HEK293 (cell line): ENCODE data around the gene TSC22D2.

Source experiments
- CTCF ChIA-PET: fragments of 350-600 bp; formaldehyde crosslinking; extraction: SDS; loops from one replicate; lab custom pipeline; 2021; ENCODE audit warnings: antibody characterized with exemption; lab: Yijun Ruan, JAX
- POLR2A ChIA-PET: fragments of 300-600 bp; formaldehyde crosslinking; extraction: SDS; loops from one replicate; lab custom pipeline; 2020; ENCODE audit warnings: antibody characterized with exemption, inconsistent platforms; lab: Yijun Ruan, JAX
- H3K27ac ChIP-seq: fragments of 200-500 bp; sonication (Bioruptor generic); 2 replicates; pipeline ENCODE4 v1.5.1; 2014; ENCODE audit warnings: low read depth, low read length, control low read depth, inconsistent platforms; ENCODE audit errors: extremely low read depth
- H3K36me3 ChIP-seq, 2 experiments: fragments of 200-500 bp in 1 of 2; sonication (Bioruptor generic) in 1 of 2; 1 replicate in 1 of 2; 2 replicates in 1 of 2; pipeline ENCODE4 v1.5.1; 2014 to 2017; ENCODE audit warnings: inconsistent platforms in 2 of 2, low read length in 2 of 2; ENCODE audit not compliant: control insufficient read depth in 2 of 2, insufficient read depth in 1 of 2
- H3K4me1 ChIP-seq: fragments of 200-500 bp; sonication (Bioruptor generic); 2 replicates; pipeline ENCODE4 v1.5.1; 2014; ENCODE audit warnings: mild to moderate bottlenecking, low read length, inconsistent platforms; ENCODE audit not compliant: control insufficient read depth, insufficient read depth
- H3K4me3 ChIP-seq: 2 replicates; pipeline ENCODE4 v1.5.1; 2011; ENCODE audit warnings: low read depth, mild to moderate bottlenecking, control low read depth, low read length, moderate library complexity
- H3K9me3 ChIP-seq: fragments of 200-500 bp; sonication (Bioruptor generic); 2 replicates; pipeline ENCODE4 v1.5.1; 2014; ENCODE audit warnings: low read depth, low read length, inconsistent platforms; ENCODE audit not compliant: control insufficient read depth, insufficient read depth
- EGR2 ChIP-seq: fragments of 450-650 bp; formaldehyde crosslinking; IDR thresholded peaks from 2 replicates; pipeline ENCODE4 v1.5.1; 2016; ENCODE audit warnings: low read depth, missing biosample characterization, missing genetic modification characterization
- GLI2 ChIP-seq: fragments of 450-650 bp; formaldehyde crosslinking; IDR thresholded peaks from 2 replicates; pipeline ENCODE4; 2017; ENCODE audit warnings: missing biosample characterization, missing genetic modification characterization, low read depth, borderline replicate concordance
- GLI4 ChIP-seq: fragments of 450-650 bp; formaldehyde crosslinking; IDR thresholded peaks from 2 replicates; pipeline ENCODE4 v1.5.1; 2016; ENCODE audit warnings: missing biosample characterization, missing genetic modification characterization
- GLIS2 ChIP-seq: fragments of 450-650 bp; formaldehyde crosslinking; IDR thresholded peaks from 2 replicates; pipeline ENCODE4 v1.5.1; 2016; ENCODE audit warnings: missing biosample characterization, missing genetic modification characterization
- OSR2 ChIP-seq: fragments of 450-650 bp; formaldehyde crosslinking; IDR thresholded peaks from 2 replicates; pipeline ENCODE4 v1.5.1; 2016; ENCODE audit warnings: missing biosample characterization, missing genetic modification characterization
- PRDM1 ChIP-seq: fragments of 450-650 bp; formaldehyde crosslinking; IDR thresholded peaks from 2 replicates; pipeline ENCODE4; 2016; ENCODE audit warnings: missing biosample characterization, missing genetic modification characterization
- PRDM2 ChIP-seq: fragments of 450-650 bp; formaldehyde crosslinking; IDR thresholded peaks from 2 replicates; pipeline ENCODE4 v1.5.1; 2016; ENCODE audit warnings: missing biosample characterization, missing genetic modification characterization, borderline replicate concordance
- PRDM6 ChIP-seq: fragments of 450-650 bp; formaldehyde crosslinking; IDR thresholded peaks from 2 replicates; pipeline ENCODE4 v1.5.1; 2017; ENCODE audit warnings: missing biosample characterization, missing genetic modification characterization
- ZNF121 ChIP-seq: fragments of 450-650 bp; formaldehyde crosslinking; IDR thresholded peaks from 2 replicates; pipeline ENCODE4 v1.5.1; 2016; ENCODE audit warnings: missing biosample characterization, missing genetic modification characterization
- ZNF132 ChIP-seq: fragments of 450-650 bp; formaldehyde crosslinking; IDR thresholded peaks from 2 replicates; pipeline ENCODE4 v1.5.1; 2017; ENCODE audit warnings: missing biosample characterization, missing genetic modification characterization, borderline replicate concordance
- ZNF157 ChIP-seq: fragments of 450-650 bp; formaldehyde crosslinking; IDR thresholded peaks from 2 replicates; pipeline ENCODE4 v1.5.1; 2016; ENCODE audit warnings: missing biosample characterization, missing genetic modification characterization
- ZNF19 ChIP-seq: fragments of 450-650 bp; formaldehyde crosslinking; IDR thresholded peaks from 2 replicates; pipeline ENCODE4; 2016; ENCODE audit warnings: missing biosample characterization, missing genetic modification characterization, low read depth
- ZNF48 ChIP-seq: fragments of 450-650 bp; formaldehyde crosslinking; IDR thresholded peaks from 2 replicates; pipeline ENCODE4 v1.5.1; 2016; ENCODE audit warnings: missing biosample characterization, missing genetic modification characterization
- ZNF510 ChIP-seq: fragments of 450-650 bp; formaldehyde crosslinking; IDR thresholded peaks from 2 replicates; pipeline ENCODE4 v1.5.1; 2018; ENCODE audit warnings: mild to moderate bottlenecking, missing genetic modification characterization, missing biosample characterization; ENCODE audit not compliant: insufficient replicate concordance
- ZNF518A ChIP-seq: fragments of 450-650 bp; formaldehyde crosslinking; conservative IDR thresholded peaks from 2 replicates; pipeline ENCODE4 v1.5.1; 2016; ENCODE audit warnings: low read depth, missing biosample characterization, missing genetic modification characterization
- ZNF670 ChIP-seq: fragments of 450-650 bp; formaldehyde crosslinking; IDR thresholded peaks from 2 replicates; pipeline ENCODE4 v1.5.1; 2016; ENCODE audit warnings: missing biosample characterization, missing genetic modification characterization, low read depth
- ZNF747 ChIP-seq: fragments of 450-650 bp; formaldehyde crosslinking; IDR thresholded peaks from 2 replicates; pipeline ENCODE4 v1.5.1; 2016; ENCODE audit warnings: missing biosample characterization, missing genetic modification characterization
- ZNF76 ChIP-seq: fragments of 450-650 bp; formaldehyde crosslinking; IDR thresholded peaks from 2 replicates; pipeline ENCODE4; 2016; ENCODE audit warnings: low read depth, missing biosample characterization, missing genetic modification characterization, borderline replicate concordance
- ZNF776 ChIP-seq: fragments of 450-650 bp; formaldehyde crosslinking; IDR thresholded peaks from 2 replicates; pipeline ENCODE4 v1.5.0; 2017; ENCODE audit warnings: missing biosample characterization, missing genetic modification characterization, borderline replicate concordance

The TSC22D2 gene

GRCh38 chr3:150363420-150363819 lies 44.7 kb upstream of the TSC22D2 start:
- Histone ChIP-seq H3K4me1 (no peaks in the 10 kb centered on the region), H3K4me3 (no peak overlapping the region), H3K9me3 (no peaks in the 10 kb centered on the region), H3K36me3 (no peaks in the 10 kb centered on the region), H3K27ac (no peak overlapping the region)
- CTCF ChIA-PET: no interaction called here
- peak; percentile 47; the same call in 1 of the 2 replicates for TF ChIP-seq ZNF121 (tag by site-specific recombination)
- no peak for TF ChIP-seq ZNF510 (tag by site-specific recombination)
- POLR2A ChIA-PET: no interaction called here

GRCh38 chr3:150365132-150365604 lies 42.9 kb upstream of the TSC22D2 start:
- ChIA-PET CTCF (interaction anchor here (1.0 to 1.2 kb wide), 2 partner anchors 45 to 126 kb away, joined by 3 to 4 read pairs; no protein-coding TSS in a partner anchor), POLR2A (no interaction called here)
- no peak for TF ChIP-seq ZNF747 (tag by site-specific recombination)
- no peak for TF ChIP-seq ZNF48 (tag by site-specific recombination)
- no peak for TF ChIP-seq PRDM1 (tag by site-specific recombination)
- TF ChIP-seq GLI4 (tag by site-specific recombination): no peak
- no peak for TF ChIP-seq ZNF76
- no peak for TF ChIP-seq ZNF776 (tag by site-specific recombination)
- TF ChIP-seq ZNF19 (tag by site-specific recombination): no peak
- peak; percentile 15; the same call in 1 of the 2 replicates for TF ChIP-seq OSR2 (tag by site-specific recombination)

GRCh38 chr3:150367757-150368156 lies 40.3 kb upstream of the TSC22D2 start:
- Histone ChIP-seq H3K27ac (no peak overlapping the region), H3K36me3 (no peaks in the 10 kb centered on the region), H3K4me1 (no peaks in the 10 kb centered on the region), H3K9me3 (no peaks in the 10 kb centered on the region), H3K4me3 (no peak overlapping the region)
- ChIA-PET CTCF (interaction anchor here (0.5 to 0.6 kb wide), 3 partner anchors 8 to 209 kb away, joined by 3 read pairs; no protein-coding TSS in a partner anchor), POLR2A (no interaction called here)
- no peak for TF ChIP-seq EGR2
- no peak for TF ChIP-seq GLI2
- no peak for TF ChIP-seq PRDM2
- TF ChIP-seq ZNF670 (tag by site-specific recombination): no peak
- no peak for TF ChIP-seq GLIS2 (tag by site-specific recombination)
- TF ChIP-seq ZNF132 (tag by site-specific recombination): no peak
- TF ChIP-seq PRDM6 (tag by site-specific recombination): no peak
- TF ChIP-seq ZNF157 (tag by site-specific recombination): no peak
- TF ChIP-seq ZNF518A (tag by site-specific recombination): no peak

More at GRCh38 chr3:150365132-150365604, 42.9 kb upstream of the TSC22D2 start:
- Histone ChIP-seq H3K4me1 (no peaks in the 10 kb centered on the region), H3K4me3 (no peak overlapping the region), H3K9me3 (no peaks in the 10 kb centered on the region), H3K36me3 (no peaks in the 10 kb centered on the region), H3K27ac (no peak overlapping the region)
